Esophagus muscularis mucosa (tissue), 4 donors: Measurements from ENCODE around the gene GBP6. TPM values are rescaled to one million over a fixed set of nuclear protein-coding genes. Genes with fewer than 3 reads are reported as not detected.
"Not testable (repeated sequence)": the region's sequence is repeated elsewhere in the genome, so short reads cannot be mapped to it uniquely, and the experiment has no call there.

Experiments used
- DNase-seq: peaks from one replicate; pipeline ENCODE4 v3.0.0-alpha.2; 2017; ENCODE audit errors: extremely low spot score
- H3K27ac ChIP-seq, 4 donors: fragments of 200-600 bp; sonication (generic); replicated peaks in 1 of 4; 1 replicate in 3 of 4; 2 replicates in 1 of 4; pipeline ENCODE4 v1.5.1; 2016 to 2019; ENCODE audit warnings: mild to moderate bottlenecking in 1 of 4
- H3K27me3 ChIP-seq, 4 donors: fragments of 200-600 bp; sonication (generic); one replicate each; pipeline versions ENCODE4 v1.5.1 to v1.6.0; 2016 to 2019
- H3K36me3 ChIP-seq, 4 donors: fragments of 200-600 bp; sonication (generic); one replicate each; pipeline ENCODE4 v1.5.1; 2016 to 2019
- H3K4me1 ChIP-seq, 4 donors: fragments of 200-600 bp; sonication (generic); one replicate each; pipeline ENCODE4 v1.5.1; 2016 to 2019
- H3K4me3 ChIP-seq, 4 donors: fragments of 200-600 bp; sonication (generic); 1 replicate in 2 of 4; 2 replicates in 2 of 4; pipeline ENCODE4 v1.5.1; 2016 to 2019; ENCODE audit warnings: mild to moderate bottlenecking in 4 of 4, moderate library complexity in 1 of 4
- H3K9me3 ChIP-seq, 4 donors: fragments of 200-600 bp; sonication (generic); 1 replicate in 3 of 4; 2 replicates in 1 of 4; pipeline ENCODE4 v1.5.1; 2016 to 2019
- CTCF ChIP-seq, 3 experiments: fragments of 200-600 bp in 2 of 3; fragments of 450-650 bp in 1 of 3; sonication (generic) in 2 of 3; IDR thresholded peaks; one replicate each; pipeline ENCODE4 v1.5.1; 2017 to 2019; ENCODE audit warnings: antibody characterized with exemption in 3 of 3, mild to moderate bottlenecking in 2 of 3, moderate library complexity in 1 of 3
- EP300 ChIP-seq: sonication (generic); formaldehyde crosslinking; IDR thresholded peaks from one replicate; pipeline ENCODE4 v1.6.1; 2017; ENCODE audit warnings: antibody characterized with exemption
- POLR2A ChIP-seq: fragments of 450-650 bp; IDR thresholded peaks from one replicate; pipeline ENCODE4 v1.6.1; 2017; ENCODE audit warnings: antibody characterized with exemption, moderate library complexity, mild to moderate bottlenecking, low read depth
- POLR2AphosphoS5 ChIP-seq, 2 donors: sonication (generic); formaldehyde crosslinking; IDR thresholded peaks; one replicate each; pipeline ENCODE4 v1.6.1; 2017; ENCODE audit warnings: antibody characterized with exemption in 2 of 2
- WGBS: methylation state at CpG from one replicate; pipeline ENCODE4 v1.1.5; 2018; 5-methylcytosine and 5-hydroxymethylcytosine counted together
- intact Hi-C: fragments of 100-400 bp; cut with DNase I; formaldehyde crosslinking; loops from one replicate; pipeline ENCODE4 v1.15.1; 2023
- total RNA-seq, 4 donors: library from RNA; depleted of rRNA; stranded (reverse); fragments of >200 nt; gene quantifications; one replicate each; pipeline versions ENCODE4 v1.1.0 to v1.2.1, GENCODE V29; 2016

The GBP6 gene
- total RNA-seq, 4 donors from 2014 or later: under 0.01 TPM; not detected in 3

- Histone ChIP-seq H3K4me3 (no peak overlapping the region), H3K27me3 (no peaks in the 10 kb centered on the region), H3K4me1 (no peaks in the 10 kb centered on the region), H3K27ac (no peak overlapping the region), H3K36me3 (no peaks in the 10 kb centered on the region), H3K9me3 (no peaks in the 10 kb centered on the region)
- no peak for DNase-seq
- intact Hi-C loops: no loop called here
- TF ChIP-seq CTCF (IDR thresholded peaks at IDR 0.05) (no peak), POLR2A (no peak), POLR2AphosphoS5 (IDR thresholded peaks at IDR 0.05) (no peak), EP300 (no peak)
Observed at GRCh38 chr1:89335486-89335885, 28.4 kb upstream of the GBP6 start.

- 84% methylated on average over 4 of the region's 4 CpGs for WGBS
Observed at GRCh38 chr1:89337903-89338302, 26.0 kb upstream of the GBP6 start.

GRCh38 chr1:89339039-89339438 lies 24.8 kb upstream of the GBP6 start:
- TF ChIP-seq EP300 (no peak), CTCF (IDR thresholded peaks at IDR 0.05) (no peak), POLR2A (no peak), POLR2AphosphoS5 (IDR thresholded peaks at IDR 0.05) (no peak)
- Histone ChIP-seq H3K27ac (no peak overlapping the region), H3K27me3 (no peaks in the 10 kb centered on the region), H3K36me3 (no peaks in the 10 kb centered on the region), H3K4me1 (no peaks in the 10 kb centered on the region), H3K9me3 (no peaks in the 10 kb centered on the region), H3K4me3 (no peak overlapping the region)
- WGBS: 71% methylated on average over 4 of the region's 4 CpGs
- DNase-seq: no peak
- intact Hi-C loops: no loop called here

More at GRCh38 chr1:89337903-89338302, 26.0 kb upstream of the GBP6 start:
- H3K4me3 ChIP-seq: no peak overlapping the region
- H3K36me3 ChIP-seq: no peaks in the 10 kb centered on the region
- H3K4me1 ChIP-seq: no peaks in the 10 kb centered on the region
- DNase-seq: no peak
- intact Hi-C loops: no loop called here
- no peaks in the 10 kb centered on the region for H3K27me3 ChIP-seq
- no peak overlapping the region for H3K27ac ChIP-seq
- H3K9me3 ChIP-seq: no peaks in the 10 kb centered on the region
- no peak for TF ChIP-seq EP300
- no peak for TF ChIP-seq POLR2AphosphoS5 (IDR thresholded peaks at IDR 0.05)
- no peak for TF ChIP-seq CTCF (IDR thresholded peaks at IDR 0.05)
- TF ChIP-seq POLR2A: no peak

GRCh38 chr1:89345479-89345878 lies 18.4 kb upstream of the GBP6 start:
- H3K4me1 ChIP-seq, intact Hi-C loops, H3K27ac ChIP-seq: not testable (repeated sequence)

GRCh38 chr1:89347296-89347695 lies 16.6 kb upstream of the GBP6 start:
- intact Hi-C loops: no loop called here

More at GRCh38 chr1:89345479-89345878, 18.4 kb upstream of the GBP6 start:
- H3K9me3 ChIP-seq, H3K27me3 ChIP-seq, DNase-seq, H3K4me3 ChIP-seq, H3K36me3 ChIP-seq: not testable (repeated sequence)

More at GRCh38 chr1:89347296-89347695, 16.6 kb upstream of the GBP6 start:
- peaks cover 0 to 4% (median 0%) of the 10 kb centered on the region in 4 donors for H3K9me3 ChIP-seq
- no peak for DNase-seq
- no peak overlapping the region for H3K4me3 ChIP-seq
- TF ChIP-seq POLR2A (no peak), EP300 (no peak), CTCF (IDR thresholded peaks at IDR 0.05) (no peak), POLR2AphosphoS5 (IDR thresholded peaks at IDR 0.05) (no peak)
- 64% methylated on average over 2 of the region's 2 CpGs for WGBS
- H3K27me3 ChIP-seq: no peaks in the 10 kb centered on the region
- no peaks in the 10 kb centered on the region for H3K4me1 ChIP-seq
- H3K27ac ChIP-seq: no peak overlapping the region
- no peaks in the 10 kb centered on the region for H3K36me3 ChIP-seq
